ENCODE data around the gene LRP2.
"Not testable (repeated sequence)": the region's sequence is repeated elsewhere in the genome, so short reads cannot be mapped to it uniquely, and the experiment has no call there.

LRP2 gene

DNA sequence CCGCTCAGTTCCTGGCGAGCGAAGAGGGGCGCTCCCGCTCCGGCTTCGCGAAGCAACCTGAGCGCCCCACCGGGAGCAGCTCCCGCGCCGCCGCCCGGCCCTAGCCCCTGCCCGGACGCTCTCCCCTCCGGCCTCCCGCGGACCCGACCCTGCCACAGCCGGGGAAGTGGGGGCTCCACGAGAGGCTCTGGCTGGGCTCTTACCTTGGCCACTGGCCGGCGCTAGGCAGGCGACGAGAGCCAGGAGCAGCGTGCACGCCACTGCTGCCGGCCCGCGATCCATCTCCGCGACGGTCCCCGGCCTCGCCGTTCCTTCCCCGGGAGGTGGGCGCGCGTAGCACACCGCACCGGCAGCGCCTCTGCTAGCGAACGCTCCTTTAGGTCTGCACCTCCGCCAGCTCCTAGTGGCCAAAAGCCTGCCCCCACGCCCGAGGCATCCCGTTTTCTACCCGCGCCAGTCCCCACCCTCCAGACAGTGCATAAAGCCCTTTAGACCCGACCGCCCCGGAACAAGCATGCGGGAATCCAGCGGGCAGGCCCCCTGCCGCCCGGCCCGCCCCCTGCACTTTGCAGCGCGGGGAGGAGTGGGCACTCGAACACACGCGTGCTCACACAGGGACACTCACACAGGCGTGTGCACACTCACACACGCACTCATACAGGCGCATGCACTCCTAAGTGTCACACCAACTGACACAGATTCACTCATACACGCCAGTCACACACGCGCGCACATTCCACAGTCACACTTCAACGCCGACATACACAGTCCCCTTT is at the start of gene LRP2:
Gene LRP2 (minus strand): TSS at position 417 of the 776 bp plus-strand sequence. CDS start 135 bp downstream, at position 282.
- DNase-seq = peak in 21 of 56 donors; percentile 7 to 61 (median 30)

DNA sequence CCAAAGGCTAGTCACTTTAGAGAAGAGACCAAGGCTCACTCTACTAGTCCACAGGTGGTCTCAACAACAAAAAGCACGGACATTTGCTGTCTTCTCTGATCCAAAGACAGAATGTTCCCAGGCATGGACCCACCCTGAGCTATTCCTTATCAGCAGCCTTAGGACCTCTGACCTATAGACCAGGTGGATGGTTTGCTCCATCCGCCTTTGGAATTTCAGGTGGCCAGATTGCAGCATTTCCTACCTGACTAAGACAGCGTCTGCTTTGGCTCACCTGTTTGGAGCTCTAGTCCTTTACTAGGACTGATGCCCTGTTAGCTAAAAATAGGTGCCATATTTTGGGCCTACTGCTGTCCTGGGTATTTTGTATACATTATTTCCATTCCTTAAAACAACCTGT is 44.6 kb upstream of the LRP2 start:
- no peak for DNase-seq

- not testable (repeated sequence) for DNase-seq
Measured at GRCh38 chr2:169399491-169399890, 37.2 kb upstream of the LRP2 start.

- DNase-seq = peak in 1 of 56 donors; percentile 0
Measured at GRCh38 chr2:169397697-169398096, 35.4 kb upstream of the LRP2 start.

GRCh38 chr2:169395821-169396374 is 33.6 kb upstream of the LRP2 start:
- no peak for DNase-seq

- no peak for DNase-seq
Measured at GRCh38 chr2:169393068-169393590, 30.8 kb upstream of the LRP2 start.

GRCh38 chr2:169391236-169391635 is 28.9 kb upstream of the LRP2 start:
- no peak for DNase-seq

DNA sequence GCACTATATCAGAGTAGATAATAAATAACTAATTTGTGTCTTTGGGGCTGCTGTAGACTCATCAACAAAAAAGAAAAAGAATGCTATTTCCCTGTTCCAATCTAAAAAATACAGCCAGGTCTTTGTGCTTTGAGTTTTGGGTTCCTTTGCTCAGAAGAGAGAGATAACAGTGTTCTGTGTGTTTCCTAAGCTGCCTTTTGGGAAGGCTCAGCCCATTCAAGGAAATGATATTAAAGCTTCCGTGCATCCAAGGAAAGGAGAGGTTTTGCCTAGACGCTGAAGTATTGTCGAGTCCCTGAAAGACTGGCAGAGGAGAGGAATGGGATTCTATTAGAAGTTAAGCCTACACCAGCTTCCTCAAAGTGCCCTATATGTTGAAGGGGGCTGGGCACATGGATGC is 25.8 kb upstream of the LRP2 start:
- no peak for DNase-seq

- DNase-seq = no peak
Measured at GRCh38 chr2:169386722-169387121, 24.4 kb upstream of the LRP2 start.

GRCh38 chr2:169384816-169385215 is 22.5 kb upstream of the LRP2 start:
- no peak for DNase-seq

DNA sequence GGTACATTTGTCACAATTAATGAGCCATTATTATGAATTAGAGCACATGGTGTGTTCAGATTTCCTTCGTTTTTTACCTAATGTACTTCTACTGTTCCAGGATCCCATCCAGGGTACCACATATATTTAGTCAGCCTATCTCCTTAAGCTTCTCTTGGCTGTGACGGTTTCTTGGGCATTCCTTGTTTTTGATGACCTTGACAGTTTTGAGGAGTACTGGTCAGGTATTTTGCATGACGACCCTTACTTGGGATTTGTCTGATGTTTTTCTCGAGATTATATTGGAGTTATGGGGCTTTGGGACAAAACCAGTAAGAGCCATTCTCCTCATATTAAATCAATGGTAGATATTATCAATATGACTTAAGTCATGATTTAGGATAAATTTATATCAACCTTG is 10.2 kb upstream of the LRP2 start:
- DNase-seq = no peak

- DNase-seq = no peak
Measured at GRCh38 chr2:169366066-169366465, 3.7 kb upstream of the LRP2 start.

DNA sequence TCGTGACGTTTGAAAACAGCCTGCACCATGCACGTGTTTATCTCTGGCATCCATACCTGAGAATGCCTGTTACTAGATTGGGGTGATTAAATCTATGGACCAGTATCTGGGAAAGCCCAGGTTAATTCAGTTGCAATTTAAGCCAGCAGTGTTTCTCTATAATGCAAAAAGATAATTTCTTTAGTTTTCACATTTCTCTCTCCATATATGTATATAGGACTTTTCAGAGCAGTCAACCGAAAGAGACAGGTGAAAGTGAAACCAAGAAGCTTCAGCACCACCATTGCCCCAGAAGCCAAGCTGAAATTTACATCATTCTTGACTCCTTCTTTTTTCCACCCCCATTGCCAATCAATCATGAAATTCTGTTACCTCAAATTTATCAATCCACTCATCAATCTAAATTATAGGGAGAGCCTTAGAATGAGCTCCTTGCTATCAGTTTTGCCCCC is 2.7 kb upstream of the LRP2 start:
- no peak for DNase-seq

GRCh38 chr2:169363560-169364150 is 1.3 kb upstream of the LRP2 start:
- peak in 23 of 56 donors; percentile 9 to 60 (median 24) for DNase-seq

GRCh38 chr2:169362894-169363559 is 693 bp upstream of the LRP2 start:
- DNase-seq = peak in 1 of 56 donors; percentile 32

DNA sequence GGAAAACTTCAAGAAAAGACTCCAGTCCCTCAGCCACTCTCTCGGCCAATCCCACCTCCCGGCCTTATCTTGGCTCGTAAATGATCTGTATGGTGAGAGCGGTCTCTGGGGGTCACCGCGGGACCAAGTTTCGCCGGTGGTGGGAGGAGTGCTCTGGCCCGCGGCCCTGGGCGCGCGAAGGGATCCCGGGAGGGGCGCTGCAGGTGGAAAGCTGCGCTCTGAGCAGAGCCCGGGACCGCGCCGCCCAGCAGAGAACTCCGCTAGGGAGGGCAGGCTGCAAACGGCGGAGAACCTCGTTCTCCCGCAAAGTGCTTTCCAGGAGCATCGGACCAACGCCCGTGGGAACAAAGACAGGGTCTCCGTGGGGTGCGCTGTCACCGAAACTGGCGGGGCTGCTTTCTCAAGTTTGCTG is 622 bp downstream of the LRP2 start:
- peak in 13 of 56 donors; percentile 3 to 47 (median 18) for DNase-seq

- DNase-seq = peak in 7 of 56 donors; percentile 1 to 15 (median 6)
Measured at GRCh38 chr2:169360984-169361705, 1.2 kb downstream of the LRP2 start.

DNA sequence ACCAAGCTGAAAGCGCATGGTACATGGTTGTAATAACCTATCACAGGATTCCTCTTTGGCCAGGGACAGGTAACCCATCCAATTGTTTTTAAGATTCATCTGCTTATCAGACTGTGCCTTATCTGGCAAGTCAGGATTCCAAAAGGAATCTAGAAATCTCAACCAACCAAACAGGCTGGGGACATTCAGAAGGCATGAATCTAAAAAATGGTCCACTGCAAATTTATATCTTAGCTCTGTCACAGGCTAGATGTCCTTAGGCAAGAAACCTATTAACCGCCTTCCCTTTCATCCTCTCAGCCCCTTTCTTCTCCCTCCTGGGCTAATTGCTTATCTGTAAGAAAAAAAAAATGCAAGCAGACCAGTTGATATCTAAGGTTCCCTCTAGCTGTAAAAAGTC is 4.3 kb downstream of the LRP2 start:
- DNase-seq = no peak

GRCh38 chr2:169354244-169354643 is 8.1 kb downstream of the LRP2 start:
- no peak for DNase-seq

DNA sequence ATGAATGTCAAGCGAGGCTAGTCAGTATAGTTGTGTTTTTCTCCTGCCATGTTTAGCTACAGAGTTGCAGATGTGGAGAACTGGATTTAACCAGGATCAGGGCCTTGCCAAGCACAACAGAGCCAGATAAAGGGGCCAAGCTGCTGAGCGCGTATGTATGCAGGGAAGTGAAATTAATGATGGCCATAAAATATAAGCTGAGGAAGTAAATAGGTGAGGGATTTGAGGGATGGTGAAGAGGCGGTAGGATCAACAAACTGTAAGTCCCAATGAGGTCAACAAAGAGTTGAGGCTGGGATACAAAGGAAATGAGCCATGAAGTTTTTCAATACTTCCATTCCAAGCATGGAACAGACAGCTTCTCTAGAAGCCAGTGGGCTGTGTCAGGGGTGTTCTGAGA is 10.6 kb downstream of the LRP2 start:
- DNase-seq = no peak

- no peak for DNase-seq
Measured at GRCh38 chr2:169349535-169349934, 12.8 kb downstream of the LRP2 start.
